AG09309 (cell line): ENCODE results near the gene IL1B.

Experiments
- DNase-seq: peaks from one replicate; pipeline ENCODE4 v3.0.0-alpha.2; 2010; ENCODE audit warnings: low read depth
- H3K4me3 ChIP-seq: 2 replicates; pipeline ENCODE4 v1.5.1; 2011; ENCODE audit warnings: mild to moderate bottlenecking, low read depth, low read length, moderate library complexity; ENCODE audit not compliant: control insufficient read depth
- CTCF ChIP-seq: IDR thresholded peaks from 2 replicates; pipeline ENCODE4 v1.5.1; 2011; ENCODE audit warnings: mild to moderate bottlenecking, low read depth, low read length, inconsistent platforms; ENCODE audit not compliant: insufficient read depth, control insufficient read depth; ENCODE audit errors: missing control alignments

IL1B gene

GRCh38 chr2:112880091-112880531 is 43.5 kb upstream of the IL1B start:
- TF ChIP-seq CTCF, result no peak
- peak; percentile 28 for DNase-seq
- no peak overlapping the region for H3K4me3 ChIP-seq

- H3K4me3 ChIP-seq, result no peak overlapping the region
- no peak for DNase-seq
- no peak for TF ChIP-seq CTCF
Measured at GRCh38 chr2:112879491-112880041, 43.0 kb upstream of the IL1B start.

GRCh38 chr2:112877423-112877822 is 40.8 kb upstream of the IL1B start:
- H3K4me3 ChIP-seq, result no peak overlapping the region
- DNase-seq, result no peak
- TF ChIP-seq CTCF, result no peak

- TF ChIP-seq CTCF, result no peak
- H3K4me3 ChIP-seq, result no peak overlapping the region
- DNase-seq, result no peak
Measured at GRCh38 chr2:112876971-112877361, 40.4 kb upstream of the IL1B start.

GRCh38 chr2:112876257-112876970 is 39.8 kb upstream of the IL1B start:
- no peak for TF ChIP-seq CTCF
- no peak for DNase-seq
- H3K4me3 ChIP-seq, result no peak overlapping the region

GRCh38 chr2:112870841-112871835 is 34.6 kb upstream of the IL1B start:
- H3K4me3 ChIP-seq, result no peak overlapping the region
- TF ChIP-seq CTCF, result no peak
- DNase-seq, result no peak
